ENCODE measurements around the gene KLHL42. TPM values are rescaled to one million over a fixed set of nuclear protein-coding genes. Genes with fewer than 3 reads are reported as not detected.

Gene KLHL42
- total and polyA plus RNA-seq, 9 of the 15 experiments (the other 6 are each of a cell fraction or from before 2014, with no cell fraction given), result 1.5 to 11.8 (median 9.6) TPM

- TF ChIP-seq ATF6 (CRISPR knock-in tag; IDR thresholded peaks at IDR 0.05), result no peak
- TF ChIP-seq RCOR1 (IDR thresholded peaks at IDR 0.05; ENCODE audit: borderline replicate concordance in 1 of 2, low read depth in 2 of 2, low read length in 2 of 2), result peak in 1 of 2 experiments; percentile 68; a peak in 2 of 4 replicates
- TF ChIP-seq, protein P1, sequence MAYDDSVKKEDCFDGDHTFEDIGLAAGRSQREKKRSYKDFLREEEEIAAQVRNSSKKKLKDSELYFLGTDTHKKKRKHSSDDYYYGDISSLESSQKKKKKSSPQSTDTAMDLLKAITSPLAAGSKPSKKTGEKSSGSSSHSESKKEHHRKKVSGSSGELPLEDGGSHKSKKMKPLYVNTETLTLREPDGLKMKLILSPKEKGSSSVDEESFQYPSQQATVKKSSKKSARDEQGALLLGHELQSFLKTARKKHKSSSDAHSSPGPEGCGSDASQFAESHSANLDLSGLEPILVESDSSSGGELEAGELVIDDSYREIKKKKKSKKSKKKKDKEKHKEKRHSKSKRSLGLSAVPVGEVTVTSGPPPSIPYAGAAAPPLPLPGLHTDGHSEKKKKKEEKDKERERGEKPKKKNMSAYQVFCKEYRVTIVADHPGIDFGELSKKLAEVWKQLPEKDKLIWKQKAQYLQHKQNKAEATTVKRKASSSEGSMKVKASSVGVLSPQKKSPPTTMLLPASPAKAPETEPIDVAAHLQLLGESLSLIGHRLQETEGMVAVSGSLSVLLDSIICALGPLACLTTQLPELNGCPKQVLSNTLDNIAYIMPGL (CRISPR knock-in tag; IDR thresholded peaks at IDR 0.05), result no peak
- peak; percentile 46 to 79 (median 74); a peak in 5 of 6 replicates for TF ChIP-seq CTCF (IDR thresholded peaks at IDR 0.05 in 2 of 3, conservative IDR thresholded peaks at IDR 0.05 in 1 of 3; ENCODE audit: insufficient read depth in 2 of 3, low read depth in 1 of 3, low read length in 3 of 3)
- TF ChIP-seq, protein P2, sequence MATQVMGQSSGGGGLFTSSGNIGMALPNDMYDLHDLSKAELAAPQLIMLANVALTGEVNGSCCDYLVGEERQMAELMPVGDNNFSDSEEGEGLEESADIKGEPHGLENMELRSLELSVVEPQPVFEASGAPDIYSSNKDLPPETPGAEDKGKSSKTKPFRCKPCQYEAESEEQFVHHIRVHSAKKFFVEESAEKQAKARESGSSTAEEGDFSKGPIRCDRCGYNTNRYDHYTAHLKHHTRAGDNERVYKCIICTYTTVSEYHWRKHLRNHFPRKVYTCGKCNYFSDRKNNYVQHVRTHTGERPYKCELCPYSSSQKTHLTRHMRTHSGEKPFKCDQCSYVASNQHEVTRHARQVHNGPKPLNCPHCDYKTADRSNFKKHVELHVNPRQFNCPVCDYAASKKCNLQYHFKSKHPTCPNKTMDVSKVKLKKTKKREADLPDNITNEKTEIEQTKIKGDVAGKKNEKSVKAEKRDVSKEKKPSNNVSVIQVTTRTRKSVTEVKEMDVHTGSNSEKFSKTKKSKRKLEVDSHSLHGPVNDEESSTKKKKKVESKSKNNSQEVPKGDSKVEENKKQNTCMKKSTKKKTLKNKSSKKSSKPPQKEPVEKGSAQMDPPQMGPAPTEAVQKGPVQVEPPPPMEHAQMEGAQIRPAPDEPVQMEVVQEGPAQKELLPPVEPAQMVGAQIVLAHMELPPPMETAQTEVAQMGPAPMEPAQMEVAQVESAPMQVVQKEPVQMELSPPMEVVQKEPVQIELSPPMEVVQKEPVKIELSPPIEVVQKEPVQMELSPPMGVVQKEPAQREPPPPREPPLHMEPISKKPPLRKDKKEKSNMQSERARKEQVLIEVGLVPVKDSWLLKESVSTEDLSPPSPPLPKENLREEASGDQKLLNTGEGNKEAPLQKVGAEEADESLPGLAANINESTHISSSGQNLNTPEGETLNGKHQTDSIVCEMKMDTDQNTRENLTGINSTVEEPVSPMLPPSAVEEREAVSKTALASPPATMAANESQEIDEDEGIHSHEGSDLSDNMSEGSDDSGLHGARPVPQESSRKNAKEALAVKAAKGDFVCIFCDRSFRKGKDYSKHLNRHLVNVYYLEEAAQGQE (IDR thresholded peaks at IDR 0.05; ENCODE audit: borderline replicate concordance), result peak; percentile 60; the same call in 1 of the 2 replicates
- TF ChIP-seq, protein P2 (CRISPR knock-in tag; IDR thresholded peaks at IDR 0.05; ENCODE audit: low read depth), result no peak
- peak; percentile 78 for TF ChIP-seq TEAD2 (tag; IDR thresholded peaks at IDR 0.05)
- TF ChIP-seq SMARCC2 (IDR thresholded peaks at IDR 0.05; ENCODE audit: low read depth), result 0 out of 2 replicates have a peak, but pooled peaks have one; percentile 40
- TF ChIP-seq CBFA2T3 (IDR thresholded peaks at IDR 0.05), result peak; percentile 48; the same call in 1 of the 2 replicates
- TF ChIP-seq CCNT2 (IDR thresholded peaks at IDR 0.05; ENCODE audit: borderline replicate concordance, extremely low read depth, insufficient read length, low read depth, low read length), result no peak
- peak; percentile 84; the same call in 1 of the 2 replicates for TF ChIP-seq FOSL1 (tag; conservative IDR thresholded peaks at IDR 0.05)
- TF ChIP-seq TCF3 (CRISPR knock-in tag; IDR thresholded peaks at IDR 0.05), result 0 out of 2 replicates have a peak, but pooled peaks have one; percentile 7
These were observed 41.4 kb downstream of the KLHL42 start (continued) for GRCh38 chr12:27821259-27821973.

Data from K562 (cell line).